IMR-90 (cell line): ENCODE results near the gene SLC22A2. TPM values are rescaled to one million over a fixed set of nuclear protein-coding genes. Genes with fewer than 3 reads are reported as not detected.

Experiments used
- ATAC-seq: fragments of 200-7000 bp; cut with Tn5 transposase; 2 replicates; pipeline ENCODE4 v1.9.1; 2020; ENCODE audit warnings: low read depth, mild to moderate bottlenecking, moderate library complexity
- BruUV-seq: library from RNA; stranded (reverse); fragments of 400-500 nt; replicated peaks from 2 replicates; lab custom pipeline; 2021; lab: Mats Ljungman, UMichigan
- CTCF ChIA-PET: fragments of 300-600 bp; formaldehyde crosslinking; extraction: SDS; loops from one replicate; lab custom pipeline; 2021; ENCODE audit warnings: antibody characterized with exemption; lab: Yijun Ruan, JAX
- POLR2A ChIA-PET: fragments of 300-600 bp; sonication (Branson Sonifier 250); formaldehyde crosslinking; loops from one replicate; lab custom pipeline; 2022; ENCODE audit warnings: antibody characterized with exemption; ENCODE audit not compliant: unreplicated experiment; lab: Charles Lee
- DNase-seq: peaks from one replicate; pipeline ENCODE4 v3.0.0; 2013
- H2AFZ ChIP-seq: replicated peaks from 2 replicates; pipeline ENCODE3; 2013; ENCODE audit warnings: low read length, mild to moderate bottlenecking; ENCODE audit not compliant: poor library complexity
- H2AK5ac ChIP-seq: 2 replicates; pipeline ENCODE4 v1.6.1; 2013; ENCODE audit warnings: low read depth, low read length, inconsistent platforms
- H2AK9ac ChIP-seq: replicated peaks from 2 replicates; pipeline ENCODE3; 2013; ENCODE audit warnings: mild to moderate bottlenecking, low read depth, low read length, moderate library complexity; ENCODE audit not compliant: poor library complexity
- H2BK120ac ChIP-seq: 2 replicates; pipeline ENCODE4 v1.6.1; 2013; ENCODE audit warnings: low read depth, low read length, inconsistent platforms
- H2BK15ac ChIP-seq: 3 replicates; pipeline ENCODE4 v1.6.1; 2013; ENCODE audit warnings: low read depth, low read length, inconsistent platforms
- H2BK20ac ChIP-seq: 2 replicates; pipeline ENCODE4 v1.6.1; 2013; ENCODE audit warnings: low read depth, mild to moderate bottlenecking, inconsistent platforms, low read length, moderate library complexity
- H2BK5ac ChIP-seq: 2 replicates; pipeline ENCODE4 v1.6.1; 2013; ENCODE audit warnings: mild to moderate bottlenecking, low read depth, low read length, inconsistent platforms; ENCODE audit not compliant: poor library complexity, severe bottlenecking
- H3K14ac ChIP-seq: replicated peaks from 2 replicates; pipeline ENCODE4 v1.6.1; 2013; ENCODE audit warnings: low read depth, low read length, inconsistent platforms
- H3K18ac ChIP-seq: 2 replicates; pipeline ENCODE4 v1.6.1; 2013; ENCODE audit warnings: low read depth, low read length, control low read depth
- H3K23ac ChIP-seq: 2 replicates; pipeline ENCODE4 v1.6.1; 2013; ENCODE audit warnings: low read depth, low read length, inconsistent platforms
- H3K27ac ChIP-seq: 2 replicates; pipeline ENCODE4 v1.5.1; 2013; ENCODE audit warnings: mild to moderate bottlenecking, control low read depth, low read length; ENCODE audit not compliant: insufficient read depth
- H3K27me3 ChIP-seq: 2 replicates; pipeline ENCODE4 v1.6.1; 2013; ENCODE audit warnings: low read length; ENCODE audit not compliant: control insufficient read depth, insufficient read depth
- H3K36me3 ChIP-seq: 2 replicates; pipeline ENCODE4 v1.6.1; 2013; ENCODE audit warnings: low read length, mixed read lengths; ENCODE audit not compliant: control insufficient read depth, insufficient read depth
- H3K4ac ChIP-seq: 2 replicates; pipeline ENCODE4 v1.6.1; 2013; ENCODE audit warnings: low read depth, low read length, inconsistent platforms
- H3K4me1 ChIP-seq: 2 replicates; pipeline ENCODE4 v1.6.1; 2013; ENCODE audit warnings: low read length, mixed read lengths; ENCODE audit not compliant: control insufficient read depth, insufficient read depth
- H3K4me2 ChIP-seq: 2 replicates; pipeline ENCODE4 v1.6.1; 2013; ENCODE audit warnings: low read depth, mild to moderate bottlenecking, control low read depth, low read length, moderate library complexity
- H3K4me3 ChIP-seq: 2 replicates; pipeline ENCODE4 v1.5.1; 2013; ENCODE audit warnings: low read depth, mild to moderate bottlenecking, control low read depth, low read length, moderate library complexity; ENCODE audit not compliant: insufficient read depth
- H3K56ac ChIP-seq: 2 replicates; pipeline ENCODE4 v1.6.1; 2013; ENCODE audit warnings: low read length, inconsistent platforms; ENCODE audit not compliant: insufficient read depth; ENCODE audit errors: extremely low read depth
- H3K79me1 ChIP-seq, 2 experiments: 2 replicates each; pipeline ENCODE4 v1.6.1; 2013; ENCODE audit warnings: low read length in 2 of 2, inconsistent platforms in 1 of 2, low read depth in 1 of 2
- H3K9ac ChIP-seq: 2 replicates; pipeline ENCODE4 v1.6.1; 2013; ENCODE audit warnings: low read depth, low read length, control low read depth
- H3K9me1 ChIP-seq: 2 replicates; pipeline ENCODE4 v1.6.1; 2013; ENCODE audit warnings: low read length, inconsistent platforms; ENCODE audit not compliant: insufficient read depth
- H3K9me3 ChIP-seq: 2 replicates; pipeline ENCODE4 v1.6.1; 2013; ENCODE audit warnings: low read length; ENCODE audit not compliant: control insufficient read depth, insufficient read depth
- H4K20me1 ChIP-seq: 2 replicates; pipeline ENCODE4 v1.6.1; 2013; ENCODE audit warnings: low read length, inconsistent platforms; ENCODE audit not compliant: insufficient read depth
- H4K5ac ChIP-seq: 2 replicates; pipeline ENCODE4 v1.6.1; 2013; ENCODE audit warnings: mild to moderate bottlenecking, low read depth, low read length, control low read depth
- H4K8ac ChIP-seq, 2 experiments: 2 replicates each; pipeline ENCODE4 v1.6.1; 2013; ENCODE audit warnings: low read depth in 2 of 2, low read length in 2 of 2, control low read depth in 1 of 2, inconsistent platforms in 1 of 2
- H4K91ac ChIP-seq: 2 replicates; pipeline ENCODE4 v1.6.1; 2013; ENCODE audit warnings: low read depth, low read length, inconsistent platforms; ENCODE audit not compliant: insufficient read depth
- BHLHE40 ChIP-seq: fragments of 150-350 bp; IDR thresholded peaks from 2 replicates; pipeline ENCODE4 v1.6.1; 2016; ENCODE audit warnings: mild to moderate bottlenecking, low read depth, low read length
- NFE2L2 ChIP-seq: fragments of 150-350 bp; IDR thresholded peaks from 2 replicates; pipeline ENCODE4 v1.6.1; 2016; ENCODE audit warnings: low read depth, mild to moderate bottlenecking, low read length
- WGBS, 2 experiments: methylation state at CpG; one replicate each; pipeline versions ENCODE4 v1.1.5 to v1.1.7; 2013; ENCODE audit warnings: missing lambda C conversion rate in 2 of 2; ENCODE audit not compliant: insufficient read length in 1 of 2; ENCODE audit errors: extremely low coverage in 2 of 2; 5-methylcytosine and 5-hydroxymethylcytosine counted together
- dilution Hi-C: fragments of 300-500 bp; cut with HindIII; formaldehyde crosslinking; loops from one replicate; pipeline ENCODE4 v1.14.3; 2018; ENCODE audit warnings: low sequenced_read_pairs; ENCODE audit not compliant: unreplicated experiment
- in situ Hi-C: fragments of 300-500 bp; cut with MboI; formaldehyde crosslinking; loops from 3 replicates; pipeline ENCODE4 v1.14.3; 2019; ENCODE audit warnings: low sequenced_read_pairs, inconsistent platforms, mixed read lengths
- intact Hi-C: fragments of 100-400 bp; cut with micrococcal nuclease; formaldehyde crosslinking; loops from 2 replicates; pipeline ENCODE4 v1.10.0; 2022
- polyA plus RNA-seq, 3 experiments: library from polyadenylated mRNA; depleted of rRNA; stranded (reverse); fragments of >200 nt; gene quantifications; 2 replicates each; pipeline ENCODE4 v1.2.3, GENCODE V29; 2012; ENCODE audit warnings: low replicate concordance in 1 of 3
- total RNA-seq: library from RNA; depleted of rRNA; stranded (reverse); fragments of >200 nt; gene quantifications from 2 replicates; pipeline ENCODE4 v1.2.3, GENCODE V29; 2012

Gene SLC22A2
- total and polyA plus RNA-seq, 2 of the 4 experiments (the other 2 are of a cell fraction) = not detected

- Histone ChIP-seq H3K4me3 (no peak overlapping the region), H3K9me3 (0 out of 2 replicates have a peak, but pooled peaks cover 6% of the 10 kb centered on the region), H3K4me1 (no peaks in the 10 kb centered on the region), H3K14ac (no peak overlapping the region), H3K79me1 (no peaks in the 10 kb centered on the region), H4K8ac (no peak overlapping the region), H2BK5ac (no peak overlapping the region), H3K4me2 (no peak overlapping the region), H3K18ac (no peak overlapping the region), H2BK120ac (no peak overlapping the region), H2BK20ac (no peak overlapping the region), H2AK5ac (no peak overlapping the region), H3K36me3 (no peaks in the 10 kb centered on the region), H3K27ac (no peak overlapping the region), H4K5ac (no peak overlapping the region), H3K4ac (no peak overlapping the region), H2BK15ac (no peak overlapping the region), H3K9me1 (no peaks in the 10 kb centered on the region), H3K56ac (no peak overlapping the region), H2AK9ac (no peak overlapping the region), H3K23ac (no peak overlapping the region), H3K9ac (no peak overlapping the region), H4K91ac (no peak overlapping the region), H3K27me3 (no peaks in the 10 kb centered on the region), H2AFZ (no peak overlapping the region), H4K20me1 (no peaks in the 10 kb centered on the region)
- intact Hi-C loops = no loop called here
- ATAC-seq (no peak), DNase-seq (no peak)
- no TSS peak for BruUV-seq
- dilution Hi-C loops = no loop called here
- ChIA-PET POLR2A (no interaction called here), CTCF (no interaction called here)
- in situ Hi-C loops = no loop called here
- TF ChIP-seq BHLHE40 (no peak), NFE2L2 (no peak)
- no CpG with 5 or more reads among the region's 3 CpGs for WGBS, 2 experiments
These were observed 5.3 kb downstream of the SLC22A2 start for GRCh38 chr6:160253292-160253691.
